Inferior parietal cortex (tissue), 1 donor: Measurements from ENCODE around the gene RAP1A.
"Not testable (repeated sequence)": the region's sequence is repeated elsewhere in the genome, so short reads cannot be mapped to it uniquely, and the experiment has no call there.

Source experiments
- DNase-seq: peaks from one replicate; pipeline ENCODE4 v3.0.0-alpha.2; 2016; ENCODE audit errors: extremely low spot score

Gene RAP1A

DNA sequence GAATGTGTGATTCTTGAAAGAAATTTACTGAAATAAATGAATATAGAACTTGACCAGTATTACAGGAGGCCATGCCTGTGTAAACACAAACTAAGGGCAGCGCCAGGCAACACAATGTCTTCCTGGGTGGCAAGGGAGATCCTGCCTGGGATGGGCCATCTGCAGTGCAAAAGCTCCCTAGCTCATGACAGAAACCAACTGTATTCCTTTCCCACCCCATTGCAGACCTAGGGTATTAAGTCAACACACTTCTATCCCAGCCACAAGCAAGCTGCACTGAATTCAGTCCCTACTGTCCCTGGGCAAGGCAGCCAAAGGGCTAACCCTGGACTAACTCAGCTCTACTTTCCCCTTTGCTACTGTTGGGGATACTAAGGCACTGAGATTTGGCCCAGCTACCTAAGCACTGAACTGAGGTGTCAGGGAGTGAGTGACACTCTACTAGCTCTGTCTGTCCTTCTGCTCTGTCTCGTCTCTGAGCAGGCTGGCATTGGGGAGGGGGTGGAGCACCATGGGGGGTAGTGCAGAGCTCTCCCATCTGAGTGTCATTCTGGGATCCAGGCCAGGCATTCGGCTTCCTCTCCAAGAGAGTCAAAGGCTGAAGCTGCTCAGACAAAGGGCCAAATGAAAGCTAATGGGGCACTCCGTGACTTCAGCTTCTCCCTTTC, 117.1 kb downstream of the RAP1A start:
- peak; percentile 81 for DNase-seq

DNA sequence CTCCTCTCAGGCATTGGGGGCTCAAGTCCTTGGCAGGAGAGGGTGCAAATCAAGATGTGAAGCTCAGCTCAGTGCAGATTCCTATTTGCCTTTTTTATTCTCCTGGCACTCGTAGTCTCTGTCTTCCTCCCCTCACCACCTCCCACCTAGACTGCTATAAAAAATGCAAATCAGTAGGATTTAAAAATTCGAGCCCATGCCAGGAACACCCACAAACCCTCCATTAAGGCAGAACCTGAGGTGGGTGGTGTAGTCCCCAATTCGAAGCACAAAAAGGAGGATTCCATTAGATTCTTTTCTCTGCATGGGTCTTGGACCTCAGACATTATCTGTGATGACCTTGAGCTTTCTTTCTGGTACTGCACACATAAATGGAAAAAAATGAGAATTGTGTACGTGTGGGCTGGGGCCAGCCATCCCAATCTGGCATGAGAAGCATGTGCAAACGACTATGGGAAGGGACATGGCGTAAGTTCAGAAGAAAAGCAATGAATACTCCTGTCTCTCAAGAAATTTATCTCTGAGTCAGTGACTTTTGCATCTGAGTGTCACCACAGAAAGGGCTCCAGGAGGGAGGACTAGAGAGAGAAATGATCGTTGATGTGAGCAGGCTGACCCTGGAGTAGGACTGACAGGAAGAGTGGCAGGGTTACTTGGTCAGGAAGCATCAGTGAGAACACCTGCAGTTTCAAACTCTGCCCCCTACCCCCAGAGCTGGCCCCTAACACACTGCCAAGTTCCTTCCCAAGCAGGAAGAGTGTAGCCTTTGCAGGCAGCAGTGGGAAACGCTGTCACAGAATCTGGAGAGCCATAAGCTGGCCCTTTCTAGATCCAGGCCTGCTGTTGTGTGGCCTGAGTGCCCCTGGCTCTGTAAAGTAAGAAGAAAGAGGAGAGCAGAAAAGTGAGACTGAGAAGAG, 117.9 kb downstream of the RAP1A start:
- peak; percentile 43 for DNase-seq

DNA sequence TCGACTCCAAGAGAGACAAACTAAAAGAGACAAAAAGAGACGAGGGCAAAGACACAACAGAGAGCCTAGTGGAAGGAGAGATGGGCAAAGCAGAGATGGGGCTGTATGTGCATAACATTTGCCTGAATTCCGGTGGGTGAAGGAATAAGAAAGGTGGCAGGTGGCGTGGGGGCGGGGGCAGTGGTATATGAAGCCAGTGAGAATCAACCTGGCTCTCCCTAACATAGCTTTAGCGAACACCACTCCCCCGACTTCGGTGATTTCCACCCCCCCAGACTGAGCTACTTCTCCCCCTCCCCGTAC, 118.5 kb downstream of the RAP1A start:
- no peak for DNase-seq

DNA sequence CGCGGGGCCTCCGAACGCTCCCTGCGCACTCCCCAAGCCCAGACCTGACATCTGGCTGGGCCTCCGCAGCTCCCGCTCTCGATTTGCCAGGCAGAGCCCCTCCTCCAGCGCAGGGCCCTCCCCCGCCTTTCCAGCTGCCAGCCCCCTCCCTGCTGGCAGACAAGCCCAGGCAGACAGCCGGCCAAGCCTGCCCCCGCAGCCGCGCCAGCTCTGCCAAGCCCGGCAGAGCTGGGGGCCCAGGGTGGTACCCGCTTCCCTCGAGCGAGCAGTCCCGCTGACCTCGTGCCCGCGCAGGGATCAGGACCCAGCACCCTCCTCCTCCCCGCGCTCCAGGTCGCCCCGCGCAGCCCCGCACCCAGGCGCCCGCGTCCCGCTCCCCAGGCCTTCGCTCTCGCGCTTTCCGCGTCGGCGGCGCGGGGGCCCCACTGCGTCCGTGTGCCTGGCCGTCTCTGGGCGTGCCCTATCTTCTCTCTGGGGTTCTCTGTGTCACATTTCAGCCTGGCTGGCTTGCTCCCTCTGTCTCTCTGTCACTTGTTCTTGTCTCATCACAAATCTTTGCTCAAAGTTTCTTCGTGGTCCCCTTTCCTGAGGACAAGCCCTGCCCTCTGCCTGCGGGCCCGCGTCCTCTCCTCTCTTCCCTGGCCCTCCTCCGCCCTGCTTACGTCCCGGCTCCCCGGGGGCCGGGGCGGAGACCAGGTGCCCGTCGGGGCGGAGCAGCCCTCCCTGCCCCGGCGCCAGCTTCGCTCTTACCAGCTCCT, 119.0 kb downstream of the RAP1A start:
- DNase-seq: peak; percentile 60

DNA sequence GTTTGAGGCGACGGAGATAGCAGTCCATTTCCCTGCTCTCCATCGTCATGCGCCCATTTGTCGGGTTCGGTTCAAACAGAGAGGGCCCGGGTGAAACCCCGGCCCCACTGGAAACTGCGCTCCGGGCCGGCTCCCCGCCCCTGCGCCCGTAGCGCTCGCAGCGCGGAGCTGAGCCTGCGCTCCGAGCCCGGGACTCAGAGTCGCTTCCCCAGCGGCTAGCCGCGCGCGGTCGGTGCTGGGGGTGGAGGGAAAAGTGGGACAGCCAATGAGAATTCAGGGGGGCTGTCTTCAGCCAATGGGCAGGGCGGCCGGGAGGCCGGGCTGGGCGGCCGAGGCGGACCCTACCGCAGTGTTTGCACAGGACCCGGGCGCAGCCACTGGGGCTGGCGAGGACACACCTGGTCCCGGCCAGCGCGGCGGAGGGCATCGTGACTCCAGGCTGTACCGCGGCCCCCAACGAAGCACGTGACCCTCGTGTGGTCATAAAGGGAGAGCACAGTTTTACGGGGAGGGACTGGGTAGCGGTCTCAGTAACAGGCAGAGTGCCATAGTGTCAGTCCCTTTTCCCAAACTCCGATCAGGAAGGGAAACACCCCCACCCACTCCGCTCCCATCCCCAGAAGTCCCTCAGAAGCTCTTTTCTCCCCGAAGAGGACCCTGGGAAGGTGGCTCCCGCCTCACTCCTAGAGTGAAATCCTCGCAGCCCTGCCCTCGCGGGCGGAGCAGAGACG, 119.8 kb downstream of the RAP1A start, which contains the start of gene INKA2:
TSS of gene INKA2 (minus strand) at position 202 of the 731 bp plus-strand sequence. CDS start at position 49, 153 bp downstream.
- DNase-seq: peak; percentile 85

DNA sequence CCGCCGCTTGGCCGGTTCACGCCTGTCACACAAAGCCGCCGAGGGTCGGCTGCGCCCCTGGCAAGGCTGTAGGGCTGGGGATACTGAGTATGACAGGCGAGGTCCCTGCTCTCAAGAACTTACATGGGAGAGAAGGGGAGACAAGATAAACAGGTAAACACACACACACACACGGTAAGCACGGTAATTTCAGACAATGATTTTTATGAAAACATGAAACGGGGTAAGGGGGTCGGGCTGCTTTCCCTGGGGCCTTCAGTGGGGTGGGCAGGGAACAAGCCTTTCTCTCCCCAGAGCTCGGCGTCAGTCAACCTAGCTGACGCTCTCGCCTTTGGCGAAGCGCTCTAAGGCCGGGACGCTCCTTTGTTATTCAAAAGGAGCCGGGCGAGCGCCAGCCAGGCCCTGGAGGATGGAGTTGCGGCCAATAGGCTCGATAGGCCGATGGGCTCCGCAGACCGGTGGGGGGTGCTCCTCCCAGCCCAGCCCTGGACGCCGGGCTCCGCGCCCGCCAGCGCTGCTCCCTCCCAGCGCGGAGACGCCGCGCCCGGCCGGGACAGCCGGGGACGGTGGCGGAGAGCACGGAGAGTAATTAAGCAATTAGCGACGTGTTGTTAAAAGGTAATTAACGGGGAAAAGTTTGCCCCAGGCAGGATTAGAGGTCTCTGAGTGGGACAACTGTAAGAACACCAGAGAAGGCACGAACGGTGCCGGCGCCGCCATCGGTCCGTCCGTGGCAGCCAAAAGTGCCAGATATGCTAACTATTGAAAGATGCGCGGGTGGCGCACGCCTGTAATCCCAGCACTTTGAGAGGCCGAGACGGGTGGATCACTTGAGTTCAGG, 120.6 kb downstream of the RAP1A start:
- DNase-seq: peak; percentile 52

DNA sequence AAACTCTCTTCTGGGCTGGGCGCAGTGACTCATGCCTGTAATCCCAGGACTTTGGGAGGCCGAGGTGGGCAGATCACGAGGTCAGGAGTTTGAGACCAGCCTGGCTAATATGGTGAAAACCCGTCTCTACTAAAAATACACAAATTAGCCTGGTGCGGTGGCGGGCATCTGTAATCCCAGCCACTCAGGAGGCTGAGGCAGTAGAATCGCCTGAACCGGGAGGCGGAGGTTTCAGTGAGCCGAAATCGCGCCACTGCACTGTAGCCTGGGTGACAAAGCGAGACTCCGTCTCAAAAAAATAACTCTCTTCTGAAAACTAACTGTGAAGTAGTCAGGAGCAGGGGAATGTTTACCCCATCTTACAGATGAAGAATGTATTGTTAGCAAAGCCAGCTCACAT, 122.7 kb downstream of the RAP1A start:
- not testable (repeated sequence) for DNase-seq

DNA sequence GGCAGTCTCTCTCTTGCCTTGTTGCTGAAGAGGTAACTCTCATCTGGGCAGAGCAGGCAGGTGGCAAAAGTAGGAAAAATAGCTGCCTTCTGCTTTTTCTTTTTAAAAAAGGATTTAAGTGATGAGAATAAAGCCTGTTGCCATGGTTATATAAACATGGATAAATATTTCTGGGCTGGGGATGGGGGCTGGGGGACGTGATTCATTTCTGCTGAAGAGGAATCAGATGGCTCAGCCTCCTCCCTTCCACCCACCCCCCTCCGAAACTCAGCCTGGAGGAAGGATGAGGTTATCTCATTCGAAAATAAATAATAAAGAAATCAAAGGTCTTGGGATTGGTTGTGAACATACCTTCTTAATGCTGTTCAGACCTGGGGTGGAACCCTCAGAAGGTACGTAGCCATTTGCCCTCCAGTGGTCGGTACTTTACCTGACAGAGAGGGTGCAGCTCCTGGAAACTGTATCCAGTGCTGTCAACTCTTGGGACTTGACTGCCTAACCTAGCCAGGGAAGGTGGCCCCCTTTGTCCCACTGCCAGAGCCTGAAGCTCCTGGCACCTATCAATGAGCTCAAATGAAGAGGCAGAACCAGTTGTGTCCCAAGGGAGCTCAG, 123.5 kb downstream of the RAP1A start:
- DNase-seq: no peak

DNA sequence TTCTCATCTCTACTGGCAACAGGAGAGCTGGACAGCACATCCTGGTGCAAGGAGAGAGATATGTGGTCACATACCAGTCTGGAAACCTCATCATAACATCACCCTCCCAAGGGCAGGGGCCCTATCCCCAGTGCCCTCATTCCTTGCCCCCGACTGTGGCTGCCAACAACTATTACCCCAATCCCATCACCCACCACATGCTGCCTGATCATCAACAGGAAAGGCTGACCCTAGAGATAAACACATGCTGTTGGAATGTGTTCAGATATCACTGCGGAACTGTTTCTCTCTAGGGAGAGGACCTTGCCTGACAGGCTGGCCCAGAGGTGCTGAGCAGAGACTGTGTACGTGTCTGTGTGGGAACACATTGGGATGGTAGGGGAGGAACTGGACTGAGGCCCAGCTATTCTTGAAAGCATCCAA, 124.1 kb downstream of the RAP1A start:
- DNase-seq: no peak

DNA sequence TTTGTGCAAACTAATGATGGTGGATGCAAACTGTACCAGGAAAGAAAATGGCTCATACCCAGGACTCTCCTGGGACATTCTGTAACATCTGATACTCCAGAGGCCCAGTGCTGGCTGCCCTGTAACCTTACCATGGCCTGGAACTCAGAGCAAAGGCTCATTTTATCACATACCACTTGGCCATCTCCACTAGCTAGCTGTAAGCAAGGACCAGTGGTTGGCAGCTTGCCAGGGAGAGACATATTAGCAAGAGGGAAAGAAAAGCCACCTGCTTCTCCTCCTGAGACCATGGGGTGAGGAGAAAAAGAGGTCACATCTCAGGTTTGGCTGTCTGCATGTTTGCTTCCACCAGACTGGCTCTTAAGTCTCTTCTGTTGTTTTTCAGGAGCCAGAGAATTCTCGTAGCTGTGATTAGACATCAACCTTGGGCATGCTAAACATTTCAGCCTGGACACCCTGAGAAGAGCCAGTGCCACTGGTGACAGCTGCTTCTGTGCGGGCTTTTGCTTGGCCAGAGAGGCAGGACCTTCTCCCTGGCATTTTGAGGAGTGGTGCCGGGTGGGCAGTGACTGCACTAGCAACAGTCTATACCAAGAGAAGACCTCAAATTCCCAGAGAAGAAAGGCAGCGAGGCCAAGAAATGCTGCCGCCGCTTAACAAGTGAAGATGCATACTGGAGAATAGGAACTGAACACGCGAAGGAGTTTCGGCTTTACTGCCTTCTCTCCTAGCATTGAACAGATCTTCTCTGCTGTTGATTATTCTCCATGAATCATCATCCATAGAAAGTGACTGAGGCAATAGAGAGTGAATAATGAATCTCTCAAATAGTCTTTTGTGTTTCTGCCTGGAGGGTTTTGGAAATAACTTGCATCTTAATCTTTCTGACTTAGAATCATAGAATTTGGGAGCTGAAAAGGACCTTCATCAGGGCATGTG, 126.4 kb downstream of the RAP1A start:
- DNase-seq: no peak

DNA sequence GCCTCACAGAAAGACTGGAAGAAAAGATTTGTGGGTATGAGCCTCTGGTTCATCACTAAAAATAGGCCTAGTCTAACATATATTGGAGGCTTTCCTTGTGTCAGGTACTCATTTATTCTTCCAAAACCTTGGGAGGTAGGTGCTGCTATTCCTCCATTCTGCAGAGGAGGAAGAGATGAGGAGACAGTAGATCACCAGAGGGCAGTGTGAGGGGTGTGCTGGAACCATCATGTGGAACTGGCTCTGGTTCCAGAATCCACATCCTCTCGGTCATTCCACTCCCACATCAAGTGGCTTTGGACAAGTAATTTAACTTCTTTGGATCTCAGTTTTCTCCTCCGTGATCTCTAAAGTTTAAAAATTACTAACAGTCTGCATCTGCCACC, 127.0 kb downstream of the RAP1A start:
- no peak for DNase-seq

DNA sequence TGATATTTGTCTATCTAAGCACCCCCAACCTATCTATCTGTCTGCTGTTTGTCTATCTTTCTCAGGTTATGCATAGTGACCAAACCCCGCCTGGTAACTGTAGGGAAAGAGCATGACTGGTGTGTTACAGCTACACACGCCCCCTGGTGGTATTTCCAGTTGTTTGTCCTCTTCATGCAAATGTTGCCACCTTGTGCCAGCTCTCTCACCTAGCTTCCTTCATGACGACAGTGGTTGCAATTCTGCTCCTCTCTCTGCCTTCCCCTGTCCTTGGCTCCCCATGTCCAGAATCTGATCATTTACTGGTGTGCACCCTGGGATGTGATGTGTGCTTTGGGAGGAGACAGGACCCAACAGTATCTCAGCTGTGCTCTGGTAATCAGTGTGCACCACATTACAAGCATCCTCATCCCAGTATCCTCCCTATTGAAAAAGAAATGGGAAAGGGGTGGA, 127.7 kb downstream of the RAP1A start:
- DNase-seq: no peak

DNA sequence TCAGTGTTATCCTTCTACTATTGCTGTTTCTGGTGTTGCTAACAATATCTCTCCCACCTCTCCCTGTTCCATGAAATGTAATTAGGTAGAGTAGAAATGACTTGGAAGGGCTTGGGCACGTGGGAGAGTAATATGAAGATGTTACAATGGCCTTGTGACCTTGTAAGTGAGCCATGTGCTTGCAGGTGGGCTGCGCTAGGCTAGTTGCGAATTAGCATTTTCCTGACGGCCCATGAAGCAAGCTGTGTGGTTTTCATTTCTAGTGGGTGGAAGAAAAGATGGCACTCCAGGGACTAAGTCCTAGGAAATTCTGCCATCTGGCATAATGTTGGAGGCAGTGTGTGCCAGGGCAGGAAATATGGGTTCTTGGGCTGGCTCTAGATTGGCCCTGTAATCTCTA, 128.4 kb downstream of the RAP1A start:
- DNase-seq: no peak

DNA sequence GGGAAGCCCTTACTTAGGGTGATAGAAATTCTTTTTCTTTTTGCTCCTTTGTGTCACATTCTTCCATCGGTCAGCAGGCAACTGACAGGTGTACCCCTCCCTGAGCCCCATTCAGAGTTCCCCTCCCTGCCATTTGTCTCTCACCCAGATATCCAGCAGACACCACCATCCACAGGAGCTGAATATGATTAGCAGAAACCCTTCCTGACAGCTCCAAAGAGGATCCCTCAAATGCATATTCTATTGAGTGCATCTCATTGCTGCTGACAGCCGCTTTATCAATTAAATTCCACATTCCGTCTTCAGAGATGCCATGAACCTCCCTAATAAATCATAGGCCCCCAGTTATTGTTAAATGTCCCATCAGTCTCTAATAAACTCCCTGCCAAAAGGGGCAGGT, 130.0 kb downstream of the RAP1A start:
- DNase-seq: no peak

DNA sequence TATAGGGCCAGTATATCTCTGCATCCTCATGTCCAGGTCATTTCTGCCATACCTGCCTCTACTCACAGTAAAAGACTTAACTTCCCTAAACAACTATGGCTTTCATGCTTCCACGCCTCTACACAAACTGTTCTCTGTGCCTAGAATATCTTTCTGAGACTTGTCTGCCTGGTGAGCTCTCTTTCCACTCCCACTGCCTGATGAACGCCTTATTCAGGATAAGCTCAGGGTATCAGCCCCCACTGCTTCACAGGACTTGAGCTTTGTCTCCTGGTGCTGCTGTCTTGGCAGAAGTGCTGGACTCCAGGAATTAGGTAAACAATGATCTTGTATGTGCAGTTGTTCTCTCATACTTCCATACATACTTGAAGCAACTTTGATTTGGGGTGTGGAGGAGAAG, 131.3 kb downstream of the RAP1A start:
- no peak for DNase-seq

DNA sequence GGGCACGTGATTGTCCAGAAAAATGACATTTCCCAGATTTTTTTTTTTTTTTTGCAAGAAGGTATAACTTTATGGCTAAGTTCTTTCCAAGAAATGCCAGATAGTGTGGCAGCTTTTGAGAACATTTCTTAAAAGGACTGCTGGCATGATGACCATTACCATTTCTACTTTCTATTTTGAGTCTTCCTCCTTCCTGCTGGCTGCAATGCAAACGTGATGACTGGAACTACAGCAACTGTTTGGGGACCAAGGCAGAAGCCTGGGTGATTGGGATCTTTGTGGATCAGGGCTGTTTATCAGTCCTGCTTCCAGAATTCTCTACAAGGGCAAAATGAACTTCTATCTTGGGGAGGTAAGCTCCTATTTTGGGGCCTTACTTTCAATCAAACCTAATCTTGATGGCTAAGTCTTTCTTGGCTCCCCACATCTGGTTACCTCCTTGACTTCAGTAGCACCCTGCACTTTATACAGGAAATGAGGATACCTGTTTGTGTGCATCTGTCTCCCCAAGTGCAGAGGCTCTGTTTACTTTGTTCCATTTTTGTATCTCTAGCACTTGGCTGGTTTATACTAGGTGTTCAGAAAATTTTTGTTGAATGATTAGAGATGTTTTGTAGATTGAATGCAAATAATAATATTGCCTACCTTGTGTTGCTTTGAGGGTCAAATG, 132.5 kb downstream of the RAP1A start:
- DNase-seq: no peak

DNA sequence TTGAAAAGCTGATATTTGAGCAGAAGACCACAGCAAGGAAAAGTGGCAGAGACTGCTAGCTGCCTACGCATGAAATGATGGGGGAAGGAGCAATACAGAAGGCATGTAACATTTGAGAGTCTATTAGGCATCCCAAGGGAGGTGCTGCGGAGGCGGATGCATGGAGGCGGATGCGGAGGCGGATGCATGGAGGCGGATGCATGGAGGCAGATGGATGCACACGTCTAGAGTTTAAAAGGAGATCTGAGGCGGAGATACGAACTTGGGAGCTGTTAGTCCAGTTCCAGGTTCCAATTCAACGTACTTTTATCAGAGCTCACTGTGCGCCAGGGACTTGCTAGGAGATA, 135.4 kb downstream of the RAP1A start:
- no peak for DNase-seq

DNA sequence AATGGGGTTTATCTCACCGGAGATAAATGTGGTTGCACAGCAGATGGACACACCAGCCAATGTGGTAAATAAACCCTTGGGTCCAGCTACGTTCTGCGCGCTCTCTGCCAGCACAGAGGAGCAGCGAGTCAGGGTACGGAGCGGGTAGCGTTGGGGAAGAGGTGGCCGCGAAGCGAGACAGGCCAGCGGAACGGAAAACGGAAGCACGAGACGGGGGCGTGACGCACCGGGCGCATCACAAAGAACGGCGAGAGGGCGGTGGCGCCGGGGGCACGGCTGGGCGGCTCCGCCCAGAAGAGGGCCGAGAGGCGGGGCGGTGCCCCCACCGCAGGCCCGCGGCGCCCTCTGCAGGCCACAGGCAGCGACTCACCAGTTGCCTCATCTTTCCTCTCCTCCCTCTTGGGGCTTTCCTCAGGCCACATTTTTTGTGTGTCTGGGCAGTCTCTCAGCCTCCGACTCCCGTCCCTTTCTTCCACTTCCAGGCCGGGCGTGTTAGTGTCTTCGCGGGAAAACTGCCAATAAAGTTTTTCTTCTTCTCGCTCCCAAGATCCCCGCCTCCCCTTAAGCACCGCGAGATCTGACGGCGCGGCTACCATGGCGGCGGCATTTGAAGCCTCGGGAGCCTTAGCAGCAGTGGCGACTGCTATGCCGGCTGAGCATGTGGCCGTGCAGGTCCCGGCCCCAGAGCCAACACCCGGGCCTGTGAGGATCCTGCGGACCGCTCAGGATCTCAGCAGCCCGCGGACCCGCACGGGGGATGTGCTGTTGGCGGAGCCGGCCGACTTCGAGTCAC, 135.9 kb downstream of the RAP1A start, which contains the start of gene DDX20:
TSS of gene DDX20 (plus strand) at position 571 of the 793 bp plus-strand sequence. CDS start at position 595, 24 bp downstream.
- DNase-seq: peak; percentile 91
